HepG2 (cell line): ENCODE results near the gene INO80E. TPM values are rescaled to one million over a fixed set of nuclear protein-coding genes. Genes with fewer than 3 reads are reported as not detected.

Source experiments
- ATAD3A ChIP-seq: sonication (generic); formaldehyde crosslinking; IDR thresholded peaks from 2 replicates; pipeline ENCODE4 v1.4.0; 2020; ENCODE audit warnings: missing genetic modification reagents
- FUBP1 ChIP-seq: sonication (generic); formaldehyde crosslinking; IDR thresholded peaks from 2 replicates; pipeline ENCODE4 v1.5.1; 2020; ENCODE audit warnings: missing genetic modification reagents, mild to moderate bottlenecking, borderline replicate concordance
- GPN1 ChIP-seq: sonication (generic); formaldehyde crosslinking; IDR thresholded peaks from 2 replicates; pipeline ENCODE4 v1.5.1; 2020; ENCODE audit warnings: missing genetic modification reagents, borderline replicate concordance
- HNF4A ChIP-seq: sonication (generic); formaldehyde crosslinking; IDR thresholded peaks from 2 replicates; pipeline ENCODE4 v1.4.0; 2020; ENCODE audit warnings: missing genetic modification reagents
- NFYB ChIP-seq: sonication (generic); formaldehyde crosslinking; IDR thresholded peaks from 2 replicates; pipeline ENCODE4 v1.4.0; 2020; ENCODE audit warnings: missing genetic modification reagents
- PAXIP1 ChIP-seq: sonication (generic); formaldehyde crosslinking; conservative IDR thresholded peaks from 2 replicates; pipeline ENCODE4 v1.4.0; 2020; ENCODE audit warnings: mild to moderate bottlenecking, missing genetic modification reagents, moderate library complexity
- REXO4 ChIP-seq: sonication (generic); formaldehyde crosslinking; IDR thresholded peaks from 2 replicates; pipeline ENCODE4 v1.8.0; 2022; ENCODE audit warnings: missing genetic modification reagents, mild to moderate bottlenecking, borderline replicate concordance
- SAP130 ChIP-seq: IDR thresholded peaks from 2 replicates; pipeline ENCODE4 v1.6.1; 2016; ENCODE audit warnings: low read depth
- TOPORS ChIP-seq: sonication (generic); formaldehyde crosslinking; IDR thresholded peaks from 2 replicates; pipeline ENCODE4 v1.8.0; 2023; ENCODE audit warnings: mild to moderate bottlenecking, missing genetic modification reagents
- ZNF558 ChIP-seq: sonication (generic); formaldehyde crosslinking; IDR thresholded peaks from 2 replicates; pipeline ENCODE4 v1.9.0; 2022; ENCODE audit warnings: mild to moderate bottlenecking, missing genetic modification reagents, borderline replicate concordance
- ZNF577 ChIP-seq: sonication (generic); formaldehyde crosslinking; IDR thresholded peaks from 2 replicates; pipeline ENCODE4 v1.4.0; 2020; ENCODE audit warnings: mild to moderate bottlenecking, low read depth, missing genetic modification reagents, borderline replicate concordance
- ZNF607 ChIP-seq: sonication (generic); formaldehyde crosslinking; IDR thresholded peaks from 2 replicates; pipeline ENCODE4 v1.5.1; 2020; ENCODE audit warnings: missing genetic modification reagents, mild to moderate bottlenecking, borderline replicate concordance
- ZNF713 ChIP-seq: sonication (generic); formaldehyde crosslinking; IDR thresholded peaks from 2 replicates; pipeline ENCODE4 v1.4.0; 2020; ENCODE audit warnings: mild to moderate bottlenecking, missing genetic modification reagents
- ZSCAN21 ChIP-seq: sonication (generic); formaldehyde crosslinking; IDR thresholded peaks from 2 replicates; pipeline ENCODE4 v1.8.0; 2022; ENCODE audit warnings: mild to moderate bottlenecking, missing genetic modification reagents, moderate library complexity, borderline replicate concordance
- polyA plus RNA-seq, 8 experiments: library from polyadenylated mRNA; depleted of rRNA in 3 of 8; stranded (reverse) in 7 of 8; unstranded in 1 of 8; fragments of >200 nt; fragmentation: Illumina TruSeq in 4 of 8; extraction: Trizol in 4 of 8; gene quantifications; 2 replicates each; pipeline versions ENCODE4 v1.2.1 to v1.2.3, GENCODE V29; 2011 to 2016; ENCODE audit warnings: low read depth in 4 of 8, missing spikeins in 1 of 8, mixed read lengths in 1 of 8; ENCODE audit not compliant: insufficient read depth in 1 of 8
- total RNA-seq, 5 experiments: library from RNA; depleted of rRNA; stranded (reverse); fragments of >200 nt; fragmentation: Illumina TruSeq; extraction: Trizol; gene quantifications; 2 replicates each; pipeline ENCODE4 v1.2.3, GENCODE V29; 2016; ENCODE audit warnings: low read depth in 1 of 5
- TF ChIP-seq, protein P1 (sequence below): sonication (generic); formaldehyde crosslinking; IDR thresholded peaks from 2 replicates; pipeline ENCODE4 v1.4.0; 2020; ENCODE audit warnings: missing genetic modification reagents
- TF ChIP-seq, protein P2 (sequence below): sonication (generic); formaldehyde crosslinking; IDR thresholded peaks from 2 replicates; pipeline ENCODE4 v1.4.0; 2020; ENCODE audit warnings: missing genetic modification reagents, mild to moderate bottlenecking, borderline replicate concordance

The INO80E gene
- total and polyA plus RNA-seq, 2 of the 13 experiments (the other 11 are each of a cell fraction or from before 2014, with no cell fraction given) = 25.8 to 45.6 TPM

DNA sequence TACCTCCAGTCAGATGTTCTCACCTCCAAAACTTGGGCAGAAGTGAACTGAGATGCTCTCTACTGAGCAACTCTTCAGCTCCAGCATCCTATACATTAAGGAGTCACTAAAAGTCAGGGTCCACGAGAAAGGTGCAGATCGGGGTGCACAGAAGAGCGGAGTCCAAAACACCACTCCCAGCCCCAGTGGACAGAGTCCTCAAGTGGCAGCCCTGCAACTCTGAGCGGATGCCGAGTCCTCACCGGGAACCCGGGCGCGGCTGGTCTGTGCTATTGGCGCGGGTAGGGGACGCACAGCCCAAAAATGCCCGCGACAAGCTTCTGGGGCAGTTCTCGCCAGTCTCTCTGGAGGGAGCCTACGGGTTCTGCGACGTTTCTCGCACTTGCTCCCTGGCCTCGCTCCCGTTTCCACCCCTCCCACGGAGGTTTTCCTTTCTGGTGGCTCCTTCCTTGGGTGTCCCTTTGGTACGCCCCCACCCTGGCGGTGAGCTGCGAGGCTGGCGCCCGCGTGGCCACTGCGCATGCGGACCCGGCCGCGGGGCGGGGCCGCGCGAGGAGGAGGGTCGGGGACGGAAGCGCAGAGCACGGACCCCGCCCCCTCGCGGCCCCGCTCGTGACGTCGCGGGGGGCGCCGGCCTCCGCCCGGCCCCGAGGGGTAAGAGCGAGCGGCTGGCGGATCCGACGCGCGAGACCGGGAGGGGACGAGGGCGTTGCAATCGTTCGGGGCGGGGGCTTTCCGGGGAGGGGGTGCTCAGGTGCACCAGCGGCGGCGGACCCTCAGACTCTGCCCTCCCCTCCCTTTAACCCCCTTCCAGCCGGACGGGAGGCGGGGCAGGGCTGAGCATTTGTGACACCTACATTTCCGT lies 34.3 kb upstream of the INO80E start, which contains the start of gene TMEM219 (continued):
- TF ChIP-seq PAXIP1 (CRISPR knock-in tag) (no peak; the same call in 1 of the 2 replicates), TOPORS (CRISPR knock-in tag) (peak; percentile 55; the same call in 1 of the 2 replicates), REXO4 (no peak), ATAD3A (CRISPR knock-in tag) (no peak), NFYB (CRISPR knock-in tag) (no peak), SAP130 (CRISPR knock-in tag) (peak; percentile 58), ZSCAN21 (peak; percentile 78; the same call in 1 of the 2 replicates), ZNF607 (CRISPR knock-in tag) (peak; percentile 65; the same call in 1 of the 2 replicates), HNF4A (CRISPR knock-in tag) (peak; percentile 58), ZNF577 (CRISPR knock-in tag) (no peak), FUBP1 (CRISPR knock-in tag) (no peak), GPN1 (CRISPR knock-in tag) (0 out of 2 replicates have a peak, but pooled peaks have one; percentile 45), ZNF713 (CRISPR knock-in tag) (no peak; the same call in 1 of the 2 replicates), ZNF558 (peak; percentile 74; the same call in 1 of the 2 replicates)
- TF ChIP-seq, protein P1, sequence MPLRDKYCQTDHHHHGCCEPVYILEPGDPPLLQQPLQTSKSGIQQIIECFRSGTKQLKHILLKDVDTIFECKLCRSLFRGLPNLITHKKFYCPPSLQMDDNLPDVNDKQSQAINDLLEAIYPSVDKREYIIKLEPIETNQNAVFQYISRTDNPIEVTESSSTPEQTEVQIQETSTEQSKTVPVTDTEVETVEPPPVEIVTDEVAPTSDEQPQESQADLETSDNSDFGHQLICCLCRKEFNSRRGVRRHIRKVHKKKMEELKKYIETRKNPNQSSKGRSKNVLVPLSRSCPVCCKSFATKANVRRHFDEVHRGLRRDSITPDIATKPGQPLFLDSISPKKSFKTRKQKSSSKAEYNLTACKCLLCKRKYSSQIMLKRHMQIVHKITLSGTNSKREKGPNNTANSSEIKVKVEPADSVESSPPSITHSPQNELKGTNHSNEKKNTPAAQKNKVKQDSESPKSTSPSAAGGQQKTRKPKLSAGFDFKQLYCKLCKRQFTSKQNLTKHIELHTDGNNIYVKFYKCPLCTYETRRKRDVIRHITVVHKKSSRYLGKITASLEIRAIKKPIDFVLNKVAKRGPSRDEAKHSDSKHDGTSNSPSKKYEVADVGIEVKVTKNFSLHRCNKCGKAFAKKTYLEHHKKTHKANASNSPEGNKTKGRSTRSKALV (CRISPR knock-in tag) = peak; percentile 53; the same call in 1 of the 2 replicates
- TF ChIP-seq, protein P2, sequence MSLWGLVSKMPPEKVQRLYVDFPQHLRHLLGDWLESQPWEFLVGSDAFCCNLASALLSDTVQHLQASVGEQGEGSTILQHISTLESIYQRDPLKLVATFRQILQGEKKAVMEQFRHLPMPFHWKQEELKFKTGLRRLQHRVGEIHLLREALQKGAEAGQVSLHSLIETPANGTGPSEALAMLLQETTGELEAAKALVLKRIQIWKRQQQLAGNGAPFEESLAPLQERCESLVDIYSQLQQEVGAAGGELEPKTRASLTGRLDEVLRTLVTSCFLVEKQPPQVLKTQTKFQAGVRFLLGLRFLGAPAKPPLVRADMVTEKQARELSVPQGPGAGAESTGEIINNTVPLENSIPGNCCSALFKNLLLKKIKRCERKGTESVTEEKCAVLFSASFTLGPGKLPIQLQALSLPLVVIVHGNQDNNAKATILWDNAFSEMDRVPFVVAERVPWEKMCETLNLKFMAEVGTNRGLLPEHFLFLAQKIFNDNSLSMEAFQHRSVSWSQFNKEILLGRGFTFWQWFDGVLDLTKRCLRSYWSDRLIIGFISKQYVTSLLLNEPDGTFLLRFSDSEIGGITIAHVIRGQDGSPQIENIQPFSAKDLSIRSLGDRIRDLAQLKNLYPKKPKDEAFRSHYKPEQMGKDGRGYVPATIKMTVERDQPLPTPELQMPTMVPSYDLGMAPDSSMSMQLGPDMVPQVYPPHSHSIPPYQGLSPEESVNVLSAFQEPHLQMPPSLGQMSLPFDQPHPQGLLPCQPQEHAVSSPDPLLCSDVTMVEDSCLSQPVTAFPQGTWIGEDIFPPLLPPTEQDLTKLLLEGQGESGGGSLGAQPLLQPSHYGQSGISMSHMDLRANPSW (CRISPR knock-in tag) = no peak
